ENCODE measurements around the gene ATP6V1G3.
A peak's percentile ranks its signal among the peaks of the same experiment; 100 is the strongest.

ATP6V1G3 gene

DNA sequence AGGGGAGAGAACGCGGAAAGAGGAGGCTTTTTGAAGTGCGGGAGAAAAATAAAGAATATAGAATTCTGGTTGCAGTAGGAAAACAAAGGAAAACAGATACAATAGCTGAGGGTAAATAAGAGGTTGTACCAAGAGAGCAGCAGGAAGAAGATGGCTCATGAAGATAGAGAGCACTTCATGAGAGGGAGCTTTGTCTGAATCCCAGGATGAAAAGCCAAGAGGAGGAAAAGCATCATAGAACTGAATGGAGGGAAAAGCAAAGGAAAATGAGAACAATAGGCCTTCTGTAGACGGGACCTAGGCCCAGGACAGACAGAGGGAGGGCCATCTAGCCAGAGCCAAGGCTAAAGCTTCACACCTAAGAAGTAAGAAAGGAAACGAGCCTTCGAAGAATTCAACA is 49.5 kb downstream of the ATP6V1G3 start:
- Histone ChIP-seq H3K4me3 (ENCODE audit: insufficient read depth, low read length, poor library complexity, severe bottlenecking) (no peak overlapping the region), H3K36me3 (ENCODE audit: low read length) (no peaks in the 10 kb centered on the region), H3K9me3 (ENCODE audit: insufficient read depth, low read length) (no peaks in the 10 kb centered on the region), H4K20me1 (ENCODE audit: low read depth, low read length) (no peaks in the 10 kb centered on the region), H2AFZ (ENCODE audit: low read depth, low read length, severe bottlenecking) (no peak overlapping the region), H3F3A (ENCODE audit: insufficient read depth) (no peaks in the 10 kb centered on the region), H3K27ac (ENCODE audit: low read depth, low read length) (no peak overlapping the region), H3K4me2 (ENCODE audit: low read depth, low read length, poor library complexity, severe bottlenecking) (no peak overlapping the region), H3K27me3 (ENCODE audit: low read length) (no peaks in the 10 kb centered on the region), H3K9ac (ENCODE audit: low read length) (no peak overlapping the region), H3K79me2 (ENCODE audit: insufficient read depth, low read length) (no peaks in the 10 kb centered on the region), H3K9me2 (replicated peaks; ENCODE audit: insufficient read depth, low read length) (no peaks in the 10 kb centered on the region)
- TF ChIP-seq, protein P1, sequence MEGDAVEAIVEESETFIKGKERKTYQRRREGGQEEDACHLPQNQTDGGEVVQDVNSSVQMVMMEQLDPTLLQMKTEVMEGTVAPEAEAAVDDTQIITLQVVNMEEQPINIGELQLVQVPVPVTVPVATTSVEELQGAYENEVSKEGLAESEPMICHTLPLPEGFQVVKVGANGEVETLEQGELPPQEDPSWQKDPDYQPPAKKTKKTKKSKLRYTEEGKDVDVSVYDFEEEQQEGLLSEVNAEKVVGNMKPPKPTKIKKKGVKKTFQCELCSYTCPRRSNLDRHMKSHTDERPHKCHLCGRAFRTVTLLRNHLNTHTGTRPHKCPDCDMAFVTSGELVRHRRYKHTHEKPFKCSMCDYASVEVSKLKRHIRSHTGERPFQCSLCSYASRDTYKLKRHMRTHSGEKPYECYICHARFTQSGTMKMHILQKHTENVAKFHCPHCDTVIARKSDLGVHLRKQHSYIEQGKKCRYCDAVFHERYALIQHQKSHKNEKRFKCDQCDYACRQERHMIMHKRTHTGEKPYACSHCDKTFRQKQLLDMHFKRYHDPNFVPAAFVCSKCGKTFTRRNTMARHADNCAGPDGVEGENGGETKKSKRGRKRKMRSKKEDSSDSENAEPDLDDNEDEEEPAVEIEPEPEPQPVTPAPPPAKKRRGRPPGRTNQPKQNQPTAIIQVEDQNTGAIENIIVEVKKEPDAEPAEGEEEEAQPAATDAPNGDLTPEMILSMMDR (IDR thresholded peaks at IDR 0.05; ENCODE audit: insufficient read depth, low read length, poor library complexity, severe bottlenecking), result no peak
- no peak for TF ChIP-seq EZH2phosphoT487 (conservative IDR thresholded peaks at IDR 0.05; ENCODE audit: low read length)

DNA sequence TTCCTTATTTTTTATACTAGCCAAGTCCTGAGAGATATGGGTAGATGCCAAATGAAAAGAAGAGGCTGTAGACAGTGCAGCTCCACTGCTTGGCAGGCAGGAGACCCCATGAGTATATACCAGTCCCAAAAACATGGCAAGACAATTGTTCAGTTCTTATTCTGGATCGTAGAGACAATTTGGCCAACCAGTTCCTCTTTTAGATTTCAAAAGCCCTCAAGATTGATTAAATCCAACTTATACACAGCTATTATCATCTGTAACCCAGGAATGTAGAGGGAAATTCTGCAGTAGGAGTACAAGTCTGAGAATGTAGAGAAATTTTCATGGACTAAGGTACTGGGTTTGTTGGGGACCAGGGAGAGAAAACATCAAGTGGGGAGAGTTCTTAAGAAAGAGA is 50.3 kb downstream of the ATP6V1G3 start:
- Histone ChIP-seq H3K9me3 (ENCODE audit: insufficient read depth, low read length) (no peaks in the 10 kb centered on the region), H3K36me3 (ENCODE audit: low read length) (no peaks in the 10 kb centered on the region)

DNA sequence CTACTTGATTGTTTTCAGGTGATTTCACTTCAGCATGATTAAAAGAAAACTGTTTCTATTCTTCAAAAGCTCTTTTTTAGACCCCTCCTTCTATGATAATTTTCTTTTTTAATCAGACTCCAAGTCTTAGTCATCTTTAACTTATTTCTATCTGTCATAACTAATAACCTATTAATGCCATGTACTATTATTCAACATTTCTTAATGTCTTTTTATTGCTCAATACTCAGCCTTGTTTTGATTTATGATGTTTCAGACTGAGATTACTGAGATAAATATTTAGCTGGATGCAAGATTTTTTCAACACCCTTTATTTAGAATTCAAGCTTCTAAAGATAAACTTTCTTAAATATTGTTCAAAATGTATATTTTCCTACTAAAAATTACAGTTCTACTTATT is 53.6 kb downstream of the ATP6V1G3 start:
- Histone ChIP-seq H3F3A (ENCODE audit: insufficient read depth) (no peaks in the 10 kb centered on the region), H3K79me2 (ENCODE audit: insufficient read depth, low read length) (no peaks in the 10 kb centered on the region), H2AFZ (ENCODE audit: low read depth, low read length, severe bottlenecking) (no peak overlapping the region), H3K4me2 (ENCODE audit: low read depth, low read length, poor library complexity, severe bottlenecking) (no peak overlapping the region), H4K20me1 (ENCODE audit: low read depth, low read length) (no peaks in the 10 kb centered on the region), H3K4me3 (ENCODE audit: insufficient read depth, low read length, poor library complexity, severe bottlenecking) (no peak overlapping the region), H3K9ac (ENCODE audit: low read length) (no peak overlapping the region), H3K9me3 (ENCODE audit: insufficient read depth, low read length) (no peaks in the 10 kb centered on the region), H3K27me3 (ENCODE audit: low read length) (no peaks in the 10 kb centered on the region), H3K27ac (ENCODE audit: low read depth, low read length) (no peak overlapping the region), H3K36me3 (ENCODE audit: low read length) (no peaks in the 10 kb centered on the region), H3K9me2 (replicated peaks; ENCODE audit: insufficient read depth, low read length) (no peaks in the 10 kb centered on the region)
- no peak for TF ChIP-seq EZH2phosphoT487 (conservative IDR thresholded peaks at IDR 0.05; ENCODE audit: low read length)
- TF ChIP-seq, protein P1 (IDR thresholded peaks at IDR 0.05; ENCODE audit: insufficient read depth, low read length, poor library complexity, severe bottlenecking), result no peak

More for the DNA sequence above, 50.3 kb downstream of the ATP6V1G3 start:
- Histone ChIP-seq H3K79me2 (ENCODE audit: insufficient read depth, low read length) (no peaks in the 10 kb centered on the region), H3K9ac (ENCODE audit: low read length) (no peak overlapping the region), H3K4me3 (ENCODE audit: insufficient read depth, low read length, poor library complexity, severe bottlenecking) (no peak overlapping the region), H4K20me1 (ENCODE audit: low read depth, low read length) (no peaks in the 10 kb centered on the region), H2AFZ (ENCODE audit: low read depth, low read length, severe bottlenecking) (peak overlapping the region; percentile 1), H3K4me2 (ENCODE audit: low read depth, low read length, poor library complexity, severe bottlenecking) (no peak overlapping the region), H3K27ac (ENCODE audit: low read depth, low read length) (no peak overlapping the region), H3F3A (ENCODE audit: insufficient read depth) (no peaks in the 10 kb centered on the region), H3K9me2 (replicated peaks; ENCODE audit: insufficient read depth, low read length) (no peaks in the 10 kb centered on the region), H3K27me3 (ENCODE audit: low read length) (no peaks in the 10 kb centered on the region)
- TF ChIP-seq, protein P1 (IDR thresholded peaks at IDR 0.05; ENCODE audit: insufficient read depth, low read length, poor library complexity, severe bottlenecking), result no peak
- TF ChIP-seq EZH2phosphoT487 (conservative IDR thresholded peaks at IDR 0.05; ENCODE audit: low read length), result no peak

Measured in SU-DHL-6 (cell line).